Stimulated activated CD8-positive, alpha-beta memory T cell treated with anti-CD3 and anti-CD28 coated beads, Interleukin-4, amount 100 ng/mL, for 4 hours (primary cell): Measurements from ENCODE around the gene CRIP1.

Source experiments
- DNase-seq, 2 donors: peaks; one replicate each; pipeline ENCODE4 v3.0.0-alpha.2; 2020; ENCODE audit warnings: low read depth in 2 of 2, low spot score in 1 of 2

CRIP1 gene

DNA sequence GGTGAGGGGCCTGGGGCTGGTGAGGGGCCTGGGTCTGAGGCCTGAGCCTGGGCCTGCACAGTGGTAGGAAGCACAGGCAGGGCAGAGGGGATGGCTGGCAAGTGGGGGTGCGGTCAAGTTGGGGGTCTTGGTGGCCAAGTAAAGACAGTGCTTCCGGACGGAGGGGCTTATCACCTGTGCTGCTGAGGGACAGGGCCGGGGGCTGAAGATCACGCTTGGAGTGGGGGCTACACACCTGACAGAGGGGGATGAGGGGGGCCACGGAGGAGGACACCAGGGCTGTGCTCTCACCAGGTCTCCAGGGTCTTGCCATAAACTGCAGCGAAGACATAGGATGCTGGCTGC lies 16.6 kb downstream of the CRIP1 start:
- no peak for DNase-seq

DNA sequence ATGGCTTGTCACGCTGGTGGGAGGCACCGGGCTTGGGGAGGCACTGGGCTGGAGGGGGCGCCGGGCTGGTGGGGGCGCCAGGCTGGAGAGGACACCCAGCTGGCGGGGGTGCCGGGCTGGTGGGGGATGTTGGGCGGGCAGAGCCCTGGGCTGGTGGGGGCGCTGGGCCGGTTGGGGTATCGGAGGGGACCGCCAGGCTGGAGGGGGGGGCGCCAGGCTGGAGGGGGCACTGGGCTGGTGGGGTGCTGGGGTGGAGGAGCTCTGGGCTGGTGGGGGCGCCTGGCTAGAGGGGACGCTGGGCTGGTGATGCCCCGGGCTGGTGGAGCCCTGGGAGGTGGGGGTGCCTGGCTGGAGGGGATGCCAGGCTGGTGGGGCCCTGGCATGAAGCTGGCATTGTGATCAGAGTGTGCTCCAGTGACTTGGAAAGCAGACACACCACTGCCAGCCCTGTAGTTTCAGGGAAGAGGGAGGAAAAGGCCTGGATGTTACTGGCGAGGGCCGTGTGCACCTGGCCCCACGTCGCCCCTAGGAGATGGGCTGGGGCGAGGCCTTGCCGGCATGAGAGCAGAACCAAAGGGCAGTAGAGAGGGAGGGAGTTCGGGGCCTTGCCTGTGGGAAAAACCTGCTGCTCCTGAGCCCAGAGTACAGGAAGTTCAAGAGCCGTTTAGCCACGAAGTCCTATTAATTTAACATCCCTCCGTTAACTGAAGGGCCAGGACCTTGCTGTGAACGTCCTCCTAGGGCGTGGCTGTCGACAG lies 17.4 kb downstream of the CRIP1 start:
- DNase-seq: no peak

DNA sequence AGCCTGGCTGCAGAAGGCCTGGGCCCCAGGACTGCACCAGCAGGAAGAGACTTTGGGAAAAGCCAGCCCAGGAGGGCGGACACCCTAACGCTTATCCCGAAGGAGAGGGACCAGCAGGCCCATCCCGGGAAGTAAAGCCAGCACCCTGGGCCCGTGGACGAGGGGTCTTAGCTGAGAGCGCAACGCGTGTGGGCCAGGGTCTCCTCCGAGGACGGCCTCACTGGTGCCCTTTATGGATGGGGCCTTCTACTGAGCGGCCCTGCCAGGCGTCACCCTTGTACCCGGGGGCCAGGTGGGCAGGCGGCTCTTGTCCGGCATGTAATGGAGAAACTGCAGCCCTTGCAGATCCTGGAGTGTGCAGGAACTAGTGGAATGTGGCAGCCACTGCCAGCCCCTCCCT lies 18.4 kb downstream of the CRIP1 start:
- no peak for DNase-seq

DNA sequence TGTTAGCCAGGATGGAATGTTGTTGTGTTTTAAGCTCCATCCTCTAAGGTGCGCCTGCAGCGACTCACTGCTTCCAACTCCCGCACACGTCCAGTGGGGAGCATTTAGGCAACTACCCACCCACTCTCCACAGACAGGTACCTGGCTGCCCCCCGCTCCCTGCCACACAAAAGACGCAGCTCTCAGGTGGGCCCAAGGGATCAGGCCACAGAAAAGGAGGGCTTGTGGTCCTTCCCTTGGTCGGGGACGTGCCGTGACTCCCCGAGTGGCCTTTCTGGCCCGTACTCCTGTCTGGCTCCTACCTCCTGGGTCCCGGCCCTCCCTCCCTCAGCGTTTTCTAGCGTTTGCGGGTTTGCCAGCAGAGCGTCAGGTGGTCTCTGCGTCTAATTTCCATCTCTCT lies 20.6 kb downstream of the CRIP1 start:
- no peak for DNase-seq

DNA sequence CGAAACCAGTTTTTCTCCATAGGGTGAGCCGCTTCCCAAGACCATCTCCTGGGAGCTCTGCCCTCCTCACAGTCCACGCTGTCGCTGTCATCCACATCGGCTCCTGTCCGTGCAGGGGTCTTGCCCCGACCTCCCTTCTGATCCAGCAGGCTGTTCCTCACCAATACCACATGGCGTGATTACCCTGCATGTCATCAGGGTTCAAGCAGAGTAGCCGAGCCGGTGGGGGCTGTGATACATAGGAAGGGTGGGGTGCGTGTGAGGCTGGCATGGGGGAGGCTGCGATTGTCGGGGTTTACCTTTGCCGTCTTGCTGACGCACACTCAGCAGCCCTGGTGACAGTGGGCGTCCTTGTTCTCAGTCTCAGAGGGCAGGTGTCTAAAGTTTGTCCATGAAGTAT lies 21.4 kb downstream of the CRIP1 start:
- DNase-seq: no peak

DNA sequence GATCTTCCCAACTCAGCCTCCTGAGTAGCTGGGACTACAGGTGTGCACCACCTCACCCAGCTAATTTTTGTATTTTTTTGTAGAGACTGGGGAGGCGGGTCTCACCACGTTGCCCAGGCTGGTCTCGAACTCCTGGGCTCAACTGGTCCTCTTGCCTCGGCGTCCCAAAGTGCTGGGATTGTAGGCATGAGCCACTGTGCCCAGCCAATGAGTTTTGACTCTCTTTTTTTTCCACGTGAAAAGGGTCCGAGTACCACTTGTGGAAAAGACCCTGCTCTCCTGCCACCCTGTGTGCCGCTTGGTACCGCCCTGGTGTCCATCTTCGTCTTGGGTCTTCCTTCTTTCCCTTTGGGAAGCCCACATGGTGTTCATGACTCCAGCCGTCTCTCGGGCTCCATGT lies 21.9 kb downstream of the CRIP1 start:
- no peak for DNase-seq

DNA sequence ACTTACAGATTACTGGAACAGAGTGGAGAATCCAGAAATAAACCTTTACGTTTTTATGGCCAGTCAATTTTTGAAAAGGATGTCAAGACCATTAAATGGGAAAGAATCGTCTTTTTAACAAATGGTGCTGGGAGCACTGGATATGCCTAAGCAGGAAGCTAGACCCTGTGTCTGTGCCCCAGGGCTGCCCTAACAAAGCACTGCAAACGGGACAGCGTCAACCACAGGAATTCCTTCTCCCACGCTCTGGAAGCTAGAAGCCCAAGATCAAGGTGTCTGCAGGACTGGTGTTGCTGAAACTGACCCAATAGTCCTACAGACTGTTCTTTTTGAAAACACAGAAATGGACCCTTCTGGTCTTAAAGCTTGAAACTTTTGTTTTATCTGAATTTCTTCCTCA lies 30.4 kb downstream of the CRIP1 start:
- no peak for DNase-seq

DNA sequence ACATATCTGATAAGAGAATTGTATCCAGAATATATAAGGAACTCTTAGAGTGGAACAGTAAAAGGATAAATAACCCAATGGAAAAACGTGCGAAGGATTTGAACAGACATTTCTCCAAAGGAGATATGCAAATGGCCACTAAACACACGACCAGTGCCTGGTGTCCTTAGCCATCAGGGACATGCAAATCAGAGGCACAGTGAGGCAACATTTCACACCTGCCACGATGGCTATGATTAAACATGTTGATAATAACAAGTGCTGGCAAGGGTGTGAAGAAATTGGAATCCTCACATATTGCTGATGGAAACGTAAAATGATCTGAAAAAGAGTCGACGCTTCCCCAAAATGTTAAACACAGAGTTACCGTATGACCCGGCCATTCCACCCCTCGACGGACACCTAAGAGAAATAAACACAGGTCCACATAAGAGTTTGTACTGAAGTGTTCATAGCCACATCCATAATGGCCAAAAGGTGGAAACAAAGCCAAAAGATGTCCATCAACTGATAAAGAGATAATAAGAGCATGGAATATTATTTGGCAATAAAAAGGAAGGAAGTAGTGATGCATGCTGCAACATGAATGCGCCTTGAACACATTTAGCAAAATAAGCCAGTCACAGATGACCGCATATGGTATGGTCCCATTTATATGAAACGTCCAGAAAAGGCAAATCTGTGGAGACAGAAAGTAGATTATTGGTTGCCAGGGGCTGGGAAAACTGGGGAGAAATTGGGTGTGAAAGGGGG lies 33.4 kb downstream of the CRIP1 start:
- no peak for DNase-seq

DNA sequence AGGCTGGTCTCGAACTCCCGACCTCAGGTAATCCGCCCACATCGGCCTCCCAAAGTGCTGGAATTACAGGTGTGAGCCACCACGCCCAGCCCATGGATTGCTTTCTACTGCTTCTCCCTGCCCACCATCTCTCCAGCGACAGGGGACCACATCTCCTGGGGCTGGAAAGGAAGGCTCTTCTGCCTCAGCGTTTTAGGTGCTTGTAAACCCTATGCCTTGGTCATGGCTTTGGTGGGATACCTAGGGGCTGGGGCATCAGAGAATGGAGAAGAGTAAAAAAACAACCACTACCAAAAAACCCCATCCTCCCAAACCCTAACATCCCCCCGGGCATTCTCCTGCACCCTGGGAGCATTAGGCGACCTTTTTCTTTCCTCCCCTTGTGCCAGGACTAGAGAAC lies 38.6 kb downstream of the CRIP1 start:
- DNase-seq: no peak

DNA sequence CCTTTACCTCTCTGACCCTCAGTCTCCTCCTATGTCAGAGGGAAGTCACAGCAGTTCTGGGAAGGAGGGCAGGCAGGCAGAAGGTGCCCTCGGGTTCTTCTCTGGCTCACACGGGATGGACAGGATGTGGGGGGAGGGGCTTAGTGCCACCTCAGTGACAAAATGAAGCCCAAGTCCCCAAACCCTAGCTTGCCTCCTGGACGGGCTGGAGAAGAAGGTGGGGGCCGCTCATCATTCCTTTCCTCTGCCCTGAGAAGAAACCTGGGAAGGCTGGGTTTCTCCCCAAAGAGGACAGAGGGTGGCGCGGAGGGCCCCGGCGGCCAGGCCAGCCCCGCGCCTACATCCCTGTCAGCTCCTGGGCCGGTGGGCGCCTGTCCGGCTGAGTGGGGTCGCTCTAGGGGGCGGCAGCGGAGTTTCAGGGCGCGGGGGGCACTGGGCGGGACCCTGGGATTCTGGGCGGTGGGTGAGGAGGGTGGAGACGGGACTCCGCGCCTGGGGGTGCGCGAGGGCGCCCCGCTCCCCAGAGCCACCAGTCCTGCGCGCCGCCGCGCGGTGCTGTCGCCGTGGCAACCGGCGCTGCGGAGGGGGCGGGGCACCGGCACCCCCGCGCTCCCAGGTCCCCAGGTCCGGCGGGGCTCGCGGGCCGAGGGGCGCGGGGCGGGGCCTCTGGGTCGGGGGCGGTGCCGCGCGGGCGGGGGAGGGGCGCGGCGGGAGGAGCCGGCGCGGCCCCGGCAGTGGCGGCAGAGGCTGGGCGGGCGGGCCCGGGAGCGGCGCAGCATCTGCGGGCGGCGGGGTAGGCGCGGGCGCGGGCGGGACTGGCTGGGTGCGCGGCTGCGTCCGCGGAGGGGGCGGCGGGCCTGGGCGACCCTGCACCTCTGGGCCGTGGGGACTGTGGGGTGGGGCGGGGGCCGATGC lies 39.4 kb downstream of the CRIP1 start, which contains the start of gene TMEM121:
Gene TMEM121 (plus strand): TSS at position 723 of the 915 bp plus-strand sequence. CDS start 2,252 bp downstream, outside the sequence.
- no peak for DNase-seq

DNA sequence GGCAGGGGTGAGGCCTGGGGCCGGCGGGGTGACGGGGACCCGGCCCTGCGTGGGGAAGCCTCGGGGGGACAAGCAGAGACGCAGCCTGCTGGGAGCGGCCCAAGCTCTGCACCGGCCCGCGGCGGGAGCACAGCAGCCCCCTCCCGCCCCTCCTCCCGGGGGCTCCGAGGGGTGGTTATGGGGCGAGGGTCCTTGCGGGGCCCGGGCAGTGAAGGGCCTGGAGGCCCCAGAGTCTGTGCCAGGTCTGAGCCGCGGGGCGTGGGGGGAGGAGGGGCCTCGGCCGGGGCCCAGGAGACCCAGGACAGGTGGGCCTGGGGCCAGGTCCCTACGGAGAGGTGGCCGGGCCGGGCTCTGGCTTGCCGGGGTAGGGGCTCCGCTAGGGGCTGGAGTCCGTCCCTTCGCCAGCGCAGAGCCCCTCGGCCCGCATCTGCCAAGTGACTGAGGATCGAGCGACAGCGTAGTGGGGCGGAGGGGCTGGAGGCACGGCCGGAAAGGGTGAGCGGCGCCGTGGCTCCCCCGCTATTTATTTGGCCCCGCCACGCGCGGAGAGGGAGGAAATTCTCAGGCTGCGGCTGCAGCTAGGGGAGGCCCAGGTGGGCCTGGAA lies 40.2 kb downstream of the CRIP1 start:
- DNase-seq: no peak

DNA sequence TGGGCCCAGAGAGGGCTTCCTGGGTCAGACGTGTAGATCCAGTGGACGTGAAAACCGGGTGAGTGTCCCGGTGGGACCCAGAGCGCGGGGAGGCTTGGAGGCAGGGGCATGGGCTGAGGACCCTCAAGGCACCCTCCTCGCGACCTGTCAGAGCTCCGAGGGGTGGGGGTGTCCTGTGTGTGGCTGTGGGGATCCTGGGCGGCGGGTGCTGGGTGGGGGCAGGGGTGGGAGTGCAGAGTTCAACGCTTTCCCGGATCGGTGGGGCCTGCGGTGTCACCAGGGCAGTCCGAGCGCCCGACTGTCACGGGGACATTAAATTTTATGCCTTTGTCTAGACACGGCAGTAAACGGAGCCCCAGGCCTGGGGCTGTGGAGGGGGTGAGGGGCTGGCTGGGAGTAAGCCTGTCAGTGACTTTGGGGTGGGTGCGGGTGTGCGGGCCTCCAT lies 40.7 kb downstream of the CRIP1 start:
- no peak for DNase-seq

DNA sequence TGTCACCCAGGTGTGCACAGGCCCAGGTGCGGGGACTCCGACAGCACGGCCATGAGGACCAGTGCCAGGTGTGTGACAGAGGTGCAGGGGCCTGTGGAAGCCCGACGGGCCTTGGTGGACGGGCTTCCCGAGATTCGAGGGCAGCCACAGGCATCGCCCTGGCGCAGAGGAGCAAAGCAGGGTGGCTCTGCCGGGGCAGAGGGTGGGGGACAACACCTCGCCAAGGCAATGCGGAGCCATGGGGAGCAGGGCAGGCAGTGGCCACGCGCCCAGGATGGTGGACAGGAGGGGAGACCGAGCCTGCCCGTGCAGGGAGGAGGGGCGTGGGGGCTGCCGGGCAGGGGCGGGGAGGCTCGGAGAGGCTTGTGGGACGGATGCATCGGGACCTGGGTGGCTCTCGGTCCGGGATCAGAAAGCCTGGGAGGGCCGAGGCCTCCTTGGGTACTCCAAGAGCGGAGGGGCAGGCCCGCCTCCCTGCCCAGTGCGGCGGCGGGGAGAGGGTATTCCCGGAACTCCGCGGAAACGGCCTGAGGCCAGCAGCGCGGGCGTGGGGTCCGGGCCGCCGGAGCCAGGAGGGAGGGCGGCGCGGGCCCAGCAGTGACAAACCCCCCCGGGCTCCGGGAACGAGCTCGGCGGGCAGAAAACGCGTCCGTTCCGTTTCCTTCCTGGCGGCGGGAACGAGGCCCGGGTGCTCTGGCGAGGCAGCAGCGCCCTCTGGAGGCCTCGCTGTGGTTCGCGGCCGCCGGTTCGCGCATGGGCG lies 41.3 kb downstream of the CRIP1 start:
- DNase-seq: peak; percentile 50 to 63

DNA sequence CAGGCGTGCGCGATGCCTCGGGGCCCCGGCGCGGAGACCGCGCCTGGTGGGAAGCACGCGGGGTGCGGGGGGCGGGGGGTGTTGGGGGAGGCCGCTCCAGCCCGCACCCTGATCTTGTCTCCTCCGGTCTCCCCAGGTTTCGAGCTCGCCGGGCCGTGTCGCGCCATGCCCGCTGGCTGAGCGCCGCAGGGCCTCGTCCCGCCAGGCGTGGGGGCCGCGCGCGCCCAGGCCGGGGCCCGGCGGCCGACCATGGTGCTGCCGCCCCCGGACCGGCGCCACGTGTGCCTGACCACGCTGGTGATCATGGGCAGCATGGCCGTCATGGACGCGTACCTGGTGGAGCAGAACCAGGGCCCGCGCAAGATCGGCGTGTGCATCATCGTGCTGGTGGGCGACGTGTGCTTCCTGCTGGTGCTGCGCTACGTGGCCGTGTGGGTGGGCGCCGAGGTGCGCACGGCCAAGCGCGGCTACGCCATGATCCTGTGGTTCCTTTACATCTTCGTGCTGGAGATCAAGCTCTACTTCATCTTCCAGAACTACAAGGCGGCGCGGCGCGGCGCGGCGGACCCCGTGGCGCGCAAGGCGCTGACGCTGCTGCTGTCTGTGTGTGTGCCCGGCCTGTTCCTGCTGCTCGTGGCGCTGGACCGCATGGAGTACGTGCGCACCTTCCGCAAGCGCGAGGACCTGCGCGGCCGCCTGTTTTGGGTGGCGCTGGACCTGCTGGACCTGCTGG lies 42.1 kb downstream of the CRIP1 start:
- DNase-seq: peak; percentile 34 to 60

DNA sequence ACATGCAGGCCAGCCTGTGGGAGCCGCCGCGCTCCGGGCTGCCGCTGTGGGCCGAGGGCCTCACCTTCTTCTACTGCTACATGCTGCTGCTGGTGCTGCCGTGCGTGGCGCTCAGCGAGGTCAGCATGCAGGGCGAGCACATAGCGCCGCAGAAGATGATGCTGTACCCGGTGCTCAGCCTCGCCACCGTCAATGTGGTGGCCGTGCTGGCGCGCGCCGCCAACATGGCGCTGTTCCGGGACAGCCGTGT lies 42.6 kb downstream of the CRIP1 start:
- no peak for DNase-seq

DNA sequence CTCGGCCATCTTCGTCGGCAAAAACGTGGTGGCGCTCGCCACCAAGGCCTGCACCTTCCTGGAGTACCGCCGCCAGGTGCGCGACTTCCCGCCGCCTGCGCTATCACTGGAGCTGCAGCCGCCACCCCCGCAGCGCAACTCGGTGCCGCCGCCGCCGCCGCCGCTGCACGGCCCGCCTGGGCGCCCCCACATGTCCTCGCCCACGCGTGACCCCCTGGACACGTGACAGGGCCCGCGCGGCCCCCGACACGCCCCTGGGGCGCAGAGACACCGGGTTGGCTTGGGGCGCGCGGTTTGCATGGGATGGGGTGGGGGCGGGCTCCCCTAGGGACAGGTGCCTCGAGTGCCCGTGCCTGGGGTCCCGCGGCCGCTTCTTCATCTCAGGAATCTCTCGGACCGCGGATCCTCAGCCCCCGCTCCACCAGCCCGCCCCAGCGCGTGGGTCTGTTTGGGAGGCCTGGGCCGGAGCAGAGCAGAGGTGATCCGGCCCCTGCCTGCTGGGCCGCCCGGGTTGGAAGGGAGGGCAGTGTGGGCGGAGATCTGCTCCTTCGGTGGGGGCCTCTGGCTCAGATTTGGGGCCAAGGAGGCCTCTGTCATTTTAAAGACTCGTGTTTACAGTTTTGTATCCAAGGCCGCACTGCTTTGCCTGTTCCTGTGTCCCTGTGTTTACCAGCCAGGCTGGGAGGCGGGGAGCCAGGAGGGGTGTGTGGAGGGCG lies 43.0 kb downstream of the CRIP1 start:
- DNase-seq: no peak

DNA sequence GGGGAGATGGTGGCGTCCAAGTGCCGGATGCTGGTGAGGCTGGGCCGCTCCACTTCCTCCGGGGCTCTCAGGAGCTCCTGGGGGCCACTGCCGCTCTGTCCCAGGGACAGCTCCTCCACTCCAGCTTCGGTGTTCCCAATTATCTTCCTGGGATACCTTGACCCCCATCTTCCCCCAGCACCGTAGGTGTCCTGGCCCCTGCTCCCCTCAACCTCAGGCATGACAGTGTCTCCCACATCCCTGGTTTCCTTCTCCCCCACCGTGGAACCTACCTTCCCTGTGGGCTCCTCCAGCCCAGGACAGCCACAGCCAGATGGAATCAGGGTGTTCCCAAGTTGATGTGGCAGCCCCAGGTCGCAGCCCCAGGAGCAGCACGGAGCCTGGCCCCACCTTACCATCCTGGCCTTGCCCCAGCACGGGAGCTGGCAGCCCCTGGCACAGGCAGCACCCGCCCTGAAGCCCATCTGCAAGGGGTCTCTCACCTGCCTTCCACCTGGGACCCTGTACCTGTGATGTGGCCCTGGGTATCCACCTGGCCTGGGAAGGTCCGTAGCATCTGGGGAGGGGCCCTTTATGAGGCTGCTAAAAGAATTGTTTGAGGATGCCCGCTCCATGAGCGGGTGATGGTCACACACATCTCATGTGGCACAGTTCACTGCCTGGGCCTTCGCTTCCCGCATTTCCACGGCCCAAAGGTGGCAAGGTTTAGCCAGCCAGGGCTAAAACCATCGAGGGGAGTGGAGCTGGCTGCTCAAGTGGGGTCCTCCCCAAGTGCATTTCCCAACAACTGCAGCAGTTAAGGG lies 43.8 kb downstream of the CRIP1 start:
- no peak for DNase-seq

DNA sequence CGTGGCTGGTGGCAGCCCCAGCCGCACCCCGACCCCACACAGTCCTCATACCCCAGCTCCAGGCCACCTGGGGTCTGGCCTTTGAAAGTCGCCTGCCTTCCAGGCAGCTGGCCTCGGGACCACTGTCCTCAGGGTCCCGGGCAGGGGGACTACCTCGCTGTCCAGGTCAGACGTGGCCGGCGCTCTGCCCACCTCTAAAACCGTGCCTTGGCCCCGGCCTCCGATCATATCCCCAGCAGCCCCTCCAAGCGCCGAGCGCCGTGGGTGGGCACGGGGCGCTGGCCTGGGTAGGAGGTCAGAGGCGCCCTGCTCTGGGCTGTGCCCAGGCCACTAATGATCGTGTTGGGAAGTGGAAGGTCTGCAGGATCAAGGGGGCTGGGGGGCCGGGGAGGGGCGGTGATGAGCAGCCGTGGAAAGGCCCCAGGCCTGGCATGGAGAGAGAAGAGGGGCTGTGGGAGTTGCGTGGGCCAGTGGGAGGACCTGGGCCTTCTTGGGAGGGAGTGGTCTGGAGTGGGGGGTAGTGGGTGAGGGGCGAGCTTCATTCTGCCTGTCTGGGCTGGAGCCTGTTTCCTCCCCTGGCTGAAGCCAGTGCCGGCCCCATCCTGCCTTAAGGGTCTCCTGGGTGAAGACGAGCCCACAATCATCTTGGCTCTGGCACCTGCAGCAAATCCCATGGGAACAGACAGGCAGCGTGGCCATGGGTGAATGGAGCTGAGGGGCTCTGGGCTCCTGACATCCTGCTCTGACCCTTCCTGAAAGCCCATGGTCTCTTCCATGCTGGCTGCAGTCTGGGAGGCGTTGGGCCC lies 44.6 kb downstream of the CRIP1 start:
- DNase-seq: no peak
